SK-N-SH (cell line): ENCODE measurements around the gene HECW1. TPM values are rescaled to one million over a fixed set of nuclear protein-coding genes. Genes with fewer than 3 reads are reported as not detected.

Experiments used
- CTCF ChIA-PET: fragments of 300-600, 350-600 bp; formaldehyde crosslinking; extraction: SDS; loops from one replicate; lab custom pipeline; 2021; lab: Yijun Ruan, JAX
- POLR2A ChIA-PET: fragments of 350-600 bp; sonication (Branson Sonifier 250); formaldehyde crosslinking; extraction: SDS; loops from one replicate; lab custom pipeline; 2020; ENCODE audit warnings: antibody characterized with exemption, inconsistent platforms; lab: Yijun Ruan, JAX
- DNase-seq: peaks from one replicate; pipeline ENCODE4 v3.0.0; 2012
- H2AFZ ChIP-seq: fragments of 200-600 bp; sonication (generic); 2 replicates; pipeline ENCODE4 v1.8.1; 2016; ENCODE audit warnings: antibody characterized with exemption, mild to moderate bottlenecking, low read depth
- H3F3A ChIP-seq: fragments of 200-600 bp; sonication (generic); replicated peaks from 2 replicates; pipeline ENCODE3; 2016; ENCODE audit warnings: antibody characterized with exemption, mild to moderate bottlenecking; ENCODE audit not compliant: insufficient read depth
- H3K27ac ChIP-seq, 2 experiments: fragments of 200-500 bp in 1 of 2; fragments of 200-600 bp in 1 of 2; sonication (Bioruptor generic) in 1 of 2; sonication (generic), shearing (Covaris generic) in 1 of 2; 2 replicates each; pipeline versions ENCODE4 v1.5.1 to v1.6.1; 2014 to 2016; ENCODE audit warnings: low read depth in 2 of 2, inconsistent platforms in 1 of 2, low read length in 1 of 2, mild to moderate bottlenecking in 1 of 2, mixed read lengths in 1 of 2
- H3K27me3 ChIP-seq: fragments of 200-600 bp; sonication (generic), shearing (Covaris generic); 2 replicates; pipeline ENCODE4 v1.6.1; 2016; ENCODE audit warnings: mixed run types; ENCODE audit not compliant: insufficient read depth
- H3K36me3 ChIP-seq, 2 experiments: fragments of 200-500 bp in 1 of 2; fragments of 200-600 bp in 1 of 2; sonication (Bioruptor generic) in 1 of 2; sonication (generic) in 1 of 2; replicated peaks in 1 of 2; 2 replicates each; pipeline versions ENCODE3 to v1.5.1; 2014 to 2016; ENCODE audit warnings: low read length in 1 of 2, mild to moderate bottlenecking in 1 of 2; ENCODE audit not compliant: insufficient read depth in 2 of 2, control insufficient read depth in 1 of 2
- H3K4me1 ChIP-seq, 2 experiments: fragments of 200-500 bp in 1 of 2; fragments of 200-600 bp in 1 of 2; sonication (Bioruptor generic) in 1 of 2; sonication (generic), shearing (Covaris generic) in 1 of 2; 2 replicates each; pipeline versions ENCODE4 v1.5.1 to v1.6.1; 2014 to 2016; ENCODE audit warnings: low read depth in 1 of 2, low read length in 1 of 2, mixed run types in 1 of 2; ENCODE audit not compliant: insufficient read depth in 2 of 2, control insufficient read depth in 1 of 2
- H3K4me2 ChIP-seq: fragments of 200-600 bp; sonication (generic), shearing (Covaris generic); 2 replicates; pipeline ENCODE4 v1.6.1; 2017; ENCODE audit warnings: mixed run types
- H3K4me3 ChIP-seq, 2 experiments: fragments of 200-500 bp in 1 of 2; fragments of 200-600 bp in 1 of 2; sonication (Bioruptor generic) in 1 of 2; sonication (generic), shearing (Covaris generic) in 1 of 2; 2 replicates each; pipeline versions ENCODE4 v1.5.1 to v1.8.1; 2014 to 2016; ENCODE audit warnings: low read depth in 2 of 2, inconsistent platforms in 1 of 2, low read length in 1 of 2, mild to moderate bottlenecking in 1 of 2, mixed read lengths in 1 of 2, moderate library complexity in 1 of 2
- H3K79me2 ChIP-seq: fragments of 200-600 bp; sonication (generic); 2 replicates; pipeline ENCODE4 v1.8.1; 2017; ENCODE audit warnings: mild to moderate bottlenecking; ENCODE audit not compliant: insufficient read depth
- H3K9ac ChIP-seq: fragments of 200-600 bp; sonication (generic); 2 replicates; pipeline ENCODE4 v1.6.1; 2017; ENCODE audit warnings: mixed run types
- H3K9me2 ChIP-seq: fragments of 200-600 bp; sonication (generic); 2 replicates; pipeline ENCODE4 v1.6.1; 2017; ENCODE audit warnings: mixed run types
- H3K9me3 ChIP-seq: fragments of 200-600 bp; sonication (generic); 2 replicates; pipeline ENCODE4 v1.6.1; 2017; ENCODE audit warnings: mixed run types, mild to moderate bottlenecking, moderate library complexity
- H4K20me1 ChIP-seq: fragments of 200-600 bp; sonication (generic); 2 replicates; pipeline ENCODE4 v1.6.1; 2017; ENCODE audit warnings: mild to moderate bottlenecking, mixed run types; ENCODE audit not compliant: insufficient read depth
- CHD2 ChIP-seq: fragments of 150-350 bp; IDR thresholded peaks from 2 replicates; pipeline ENCODE4 v1.6.1; 2018; ENCODE audit warnings: low read length; ENCODE audit not compliant: partially characterized antibody
- CTCF ChIP-seq: fragments of 200-600 bp; sonication (generic); IDR thresholded peaks from 2 replicates; pipeline ENCODE4 v1.6.1; 2017; ENCODE audit warnings: antibody characterized with exemption, mild to moderate bottlenecking, moderate library complexity
- EP300 ChIP-seq, 2 experiments: IDR thresholded peaks; 2 replicates each; pipeline versions ENCODE4 v1.4.0 to v1.6.1; 2012; ENCODE audit warnings: borderline replicate concordance in 1 of 2, low read depth in 1 of 2, low read length in 1 of 2
- FOSL2 ChIP-seq: IDR thresholded peaks from 2 replicates; pipeline ENCODE4 v1.4.0; 2012; ENCODE audit warnings: low read depth, mild to moderate bottlenecking, moderate library complexity, borderline replicate concordance
- FOXM1 ChIP-seq: IDR thresholded peaks from 2 replicates; pipeline ENCODE4 v1.4.0; 2012; ENCODE audit warnings: low read depth, mild to moderate bottlenecking
- GATA2 ChIP-seq: sonication (generic); formaldehyde crosslinking; IDR thresholded peaks from 2 replicates; pipeline ENCODE4 v1.5.0; 2020; ENCODE audit warnings: mild to moderate bottlenecking, missing genetic modification reagents
- MXI1 ChIP-seq: IDR thresholded peaks from 2 replicates; pipeline ENCODE4 v1.6.1; 2012; ENCODE audit warnings: mild to moderate bottlenecking, low read depth, low read length, improper control_type of control experiment
- NFIC ChIP-seq: IDR thresholded peaks from 2 replicates; pipeline ENCODE4 v1.4.0; 2012; ENCODE audit warnings: borderline replicate concordance
- PBX3 ChIP-seq: IDR thresholded peaks from 2 replicates; pipeline ENCODE4; 2012
- REST ChIP-seq: IDR thresholded peaks from 2 replicates; pipeline ENCODE4 v1.6.1; 2012; ENCODE audit warnings: mild to moderate bottlenecking, low read depth, low read length, moderate library complexity
- RFX5 ChIP-seq: IDR thresholded peaks from 2 replicates; pipeline ENCODE4 v1.6.1; 2012; ENCODE audit warnings: mild to moderate bottlenecking, improper control_type of control experiment, low read length
- RXRA ChIP-seq: IDR thresholded peaks from 2 replicates; pipeline ENCODE4 v1.4.0; 2012; ENCODE audit warnings: low read depth, mild to moderate bottlenecking, borderline replicate concordance
- TCF12 ChIP-seq: IDR thresholded peaks from 2 replicates; pipeline ENCODE4 v1.4.0; 2012
- YY1 ChIP-seq: IDR thresholded peaks from 2 replicates; pipeline ENCODE4 v1.4.0; 2012; ENCODE audit warnings: low read depth, mild to moderate bottlenecking
- WGBS: methylation state at CpG from one replicate; pipeline ENCODE4 v1.1.6; 2017; ENCODE audit warnings: low lambda C conversion rate; 5-methylcytosine and 5-hydroxymethylcytosine counted together
- polyA plus RNA-seq, 3 experiments: library from polyadenylated mRNA; depleted of rRNA; stranded (reverse); fragments of >200 nt; gene quantifications; 2 replicates each; pipeline ENCODE4 v1.2.3, GENCODE V29; 2012

HECW1 gene
- polyA plus RNA-seq, 1 of the 3 experiments (the other 2 are of a cell fraction), result not detected

- Histone ChIP-seq H3K4me3 (no peak overlapping the region), H3K9me3 (no peaks in the 10 kb centered on the region), H3K79me2 (no peaks in the 10 kb centered on the region), H3K4me1 (no peaks in the 10 kb centered on the region), H3F3A (peaks cover 9% of the 10 kb centered on the region), H3K9me2 (no peaks in the 10 kb centered on the region), H3K9ac (no peak overlapping the region), H3K4me2 (no peak overlapping the region), H4K20me1 (no peaks in the 10 kb centered on the region), H3K27ac (no peak overlapping the region), H3K36me3 (no peaks in the 10 kb centered on the region), H2AFZ (no peak overlapping the region), H3K27me3 (no peaks in the 10 kb centered on the region)
- POLR2A ChIA-PET, result no interaction called here
- CTCF ChIA-PET, result interaction anchor here (1.1 to 10.4 kb wide), 6 partner anchors 9 to 152 kb away, joined by 3 to 133 read pairs (median 4); partner anchors contain the start of gene STK17A
- 77% methylated on average over 6 of the region's 6 CpGs for WGBS
- 0 out of 2 replicates have a peak, but pooled peaks have one; percentile 16 for TF ChIP-seq NFIC
- TF ChIP-seq GATA2 (CRISPR knock-in tag), result no peak
- no peak for DNase-seq
Observed at GRCh38 chr7:43568529-43568928, 456.1 kb downstream of the HECW1 start.

GRCh38 chr7:43569424-43569823 is 457.0 kb downstream of the HECW1 start:
- ChIA-PET POLR2A (no interaction called here), CTCF (interaction anchor here (0.6 to 10.4 kb wide), 6 partner anchors 13 to 352 kb away, joined by 3 to 133 read pairs (median 3); partner anchors contain the start of gene STK17A)
- H3K79me2 ChIP-seq, result no peaks in the 10 kb centered on the region
- H4K20me1 ChIP-seq, result no peaks in the 10 kb centered on the region
- H3K4me3 ChIP-seq, result no peak overlapping the region
- no peak overlapping the region for H3K9ac ChIP-seq
- WGBS, result 60% methylated on average over 4 of the region's 4 CpGs
- H3K9me3 ChIP-seq, result no peaks in the 10 kb centered on the region
- TF ChIP-seq FOSL2 (0 out of 2 replicates have a peak, but pooled peaks have one; percentile 21), TCF12 (peak; percentile 21; the same call in 1 of the 2 replicates), MXI1 (no peak)
- no peak for DNase-seq
- H3F3A ChIP-seq, result peaks cover 9% of the 10 kb centered on the region
- H3K4me2 ChIP-seq, result no peak overlapping the region
- no peak overlapping the region for H2AFZ ChIP-seq
- H3K27ac ChIP-seq, result no peak overlapping the region
- no peaks in the 10 kb centered on the region for H3K9me2 ChIP-seq
- no peaks in the 10 kb centered on the region for H3K36me3 ChIP-seq
- H3K4me1 ChIP-seq, result no peaks in the 10 kb centered on the region
- H3K27me3 ChIP-seq, result no peaks in the 10 kb centered on the region

- Histone ChIP-seq H3K4me3 (no peak overlapping the region), H4K20me1 (no peaks in the 10 kb centered on the region), H3K4me1 (no peaks in the 10 kb centered on the region), H2AFZ (no peak overlapping the region), H3K9ac (no peak overlapping the region), H3K4me2 (no peak overlapping the region), H3K9me2 (no peaks in the 10 kb centered on the region), H3K27me3 (no peaks in the 10 kb centered on the region), H3K27ac (no peak overlapping the region), H3K36me3 (no peaks in the 10 kb centered on the region), H3K9me3 (no peaks in the 10 kb centered on the region), H3F3A (peaks cover 9% of the 10 kb centered on the region), H3K79me2 (no peaks in the 10 kb centered on the region)
- ChIA-PET POLR2A (interaction anchor here (1.0 kb wide), 1 partner anchor 12 kb away, joined by 4 read pairs; no protein-coding TSS in a partner anchor), CTCF (interaction anchor here (1.0 to 10.4 kb wide), 2 partner anchors 11 to 268 kb away, joined by 3 to 133 read pairs; partner anchors contain the start of gene STK17A)
- 94% methylated on average over 4 of the region's 4 CpGs for WGBS
- no peak for DNase-seq
- no peak for TF ChIP-seq PBX3
- no peak for TF ChIP-seq RFX5
- TF ChIP-seq MXI1, result no peak
- TF ChIP-seq EP300 (IDR thresholded peaks at IDR 0.05; ENCODE audit: borderline replicate concordance in 1 of 2, low read depth in 1 of 2, low read length in 1 of 2), result no peak
- no peak for TF ChIP-seq CTCF
- no peak for TF ChIP-seq FOXM1
- no peak for TF ChIP-seq CHD2
- TF ChIP-seq REST, result no peak
- TF ChIP-seq YY1, result no peak
- no peak for TF ChIP-seq RXRA
Observed at GRCh38 chr7:43570688-43571365, 458.4 kb downstream of the HECW1 start.
